ENCODE measurements around the gene DNAH12. TPM values are rescaled to one million over a fixed set of nuclear protein-coding genes. Genes with fewer than 3 reads are reported as not detected.

Gene DNAH12
- total and polyA plus RNA-seq, 10 of the 15 experiments (the other 5 are each of a cell fraction or from before 2014, with no cell fraction given): under 0.01 to 0.35 (median 0.08) TPM

DNA sequence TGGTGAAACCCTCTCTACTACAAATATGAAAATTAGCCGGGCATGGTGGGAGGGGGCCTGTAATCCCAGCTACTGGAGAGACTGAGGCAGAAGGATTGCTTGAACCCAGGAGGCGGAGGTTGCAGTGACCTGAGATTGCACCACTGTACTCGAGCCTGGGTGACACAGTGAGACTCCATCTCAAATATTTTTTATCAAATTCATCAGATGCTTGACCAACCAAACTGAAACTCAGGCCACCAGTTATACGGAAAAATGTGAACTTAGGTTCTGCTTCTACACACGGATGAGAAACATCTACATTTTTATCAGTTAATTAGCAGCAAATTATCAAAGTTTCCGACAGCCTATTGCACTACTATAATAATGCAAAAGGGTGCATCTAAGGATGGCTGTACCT, 48.2 kb upstream of the DNAH12 start:
- WGBS (ENCODE audit: insufficient coverage, insufficient replicate concordance, low lambda C conversion rate, missing lambda C conversion rate): 70% methylated on average over 6 of the region's 6 CpGs
- POLR2A ChIA-PET: interaction anchor here (0.9 to 1.5 kb wide), 2 partner anchors 35 to 79 kb away, joined by 3 to 4 read pairs; no protein-coding TSS in a partner anchor
- BruUV-seq (replicated peaks): no TSS peak

DNA sequence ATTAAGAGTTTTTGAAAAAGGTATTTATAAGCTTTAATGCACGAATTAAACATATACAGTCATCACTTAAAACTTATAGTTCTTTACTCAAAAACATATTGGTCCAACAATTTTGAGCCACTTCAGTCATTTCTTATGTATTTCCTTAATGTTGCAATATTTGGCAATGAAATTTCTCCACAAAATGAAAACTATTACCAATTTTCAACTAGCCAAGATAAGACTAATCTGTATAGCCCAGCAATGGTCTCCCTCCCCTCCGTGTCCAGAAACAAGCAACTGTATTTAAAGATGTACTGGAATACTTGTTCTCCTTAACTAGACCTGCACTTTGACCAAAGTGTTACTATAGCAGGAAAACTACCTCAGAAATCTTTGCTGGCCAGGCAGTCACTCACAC, 43.8 kb upstream of the DNAH12 start:
- no peak overlapping the region for H2AFZ ChIP-seq (ENCODE audit: control insufficient read depth, low read depth, low read length)
- FAIRE-seq (no peak), ATAC-seq (no peak), DNase-seq (ENCODE audit: low read depth, low spot score) (no peak)
- no peak overlapping the region for H3K4me3 ChIP-seq
- no peaks in the 10 kb centered on the region for H4K20me1 ChIP-seq (ENCODE audit: control insufficient read depth, insufficient read depth)
- H3K79me2 ChIP-seq (ENCODE audit: control insufficient read depth, insufficient read depth, low read length): peaks cover 74% of the 10 kb centered on the region
- H3K9ac ChIP-seq (ENCODE audit: control insufficient read depth, insufficient read depth, low read length): no peak overlapping the region
- in situ Hi-C loops (cut with MboI): no loop called here
- CTCF ChIA-PET: no interaction called here
- no peak overlapping the region for H3K27ac ChIP-seq (ENCODE audit: control insufficient read depth, insufficient read depth)
- 62% methylated on average over 2 of the region's 2 CpGs for WGBS (ENCODE audit: insufficient coverage, insufficient replicate concordance, low lambda C conversion rate, missing lambda C conversion rate)
- no peaks in the 10 kb centered on the region for H3K9me3 ChIP-seq (replicated peaks; ENCODE audit: control insufficient read depth, insufficient read depth, low read length)
- H3K36me3 ChIP-seq (ENCODE audit: control insufficient read depth in 2 of 2, insufficient read depth in 2 of 2, low read length in 1 of 2): peaks cover 0 to 7% of the 10 kb centered on the region in 2 experiments; a peak in 1 of 4 replicates
- RAD21 ChIA-PET (ENCODE audit: unreplicated experiment): interaction anchor here (1.1 kb wide), 1 partner anchor 103 kb away, joined by 3 read pairs; no protein-coding TSS in a partner anchor
- H3K4me2 ChIP-seq (ENCODE audit: control insufficient read depth, insufficient read depth): peak overlapping the region; percentile 30; the same call in 1 of the 2 replicates
- BruUV-seq (replicated peaks): no TSS peak
- SMC1A ChIA-PET (ENCODE audit: uncharacterized antibody, unreplicated experiment): interaction anchor here (1.5 to 1.8 kb wide), 2 partner anchors 11 to 84 kb away, joined by 4 to 5 read pairs; no protein-coding TSS in a partner anchor
- no peaks in the 10 kb centered on the region for H3K4me1 ChIP-seq (ENCODE audit: control insufficient read depth, insufficient read depth, low read length)
- intact Hi-C loops (cut with micrococcal nuclease; ENCODE audit: unreplicated experiment): no loop called here
- TF ChIP-seq EP300 (IDR thresholded peaks at IDR 0.05; ENCODE audit: borderline replicate concordance in 1 of 2, control insufficient read depth in 1 of 2, low read depth in 2 of 2, low read length in 2 of 2) (no peak), NFYB (IDR thresholded peaks at IDR 0.05; ENCODE audit: insufficient read depth, low read depth, low read length) (no peak)
- TF ChIP-seq, protein P1, sequence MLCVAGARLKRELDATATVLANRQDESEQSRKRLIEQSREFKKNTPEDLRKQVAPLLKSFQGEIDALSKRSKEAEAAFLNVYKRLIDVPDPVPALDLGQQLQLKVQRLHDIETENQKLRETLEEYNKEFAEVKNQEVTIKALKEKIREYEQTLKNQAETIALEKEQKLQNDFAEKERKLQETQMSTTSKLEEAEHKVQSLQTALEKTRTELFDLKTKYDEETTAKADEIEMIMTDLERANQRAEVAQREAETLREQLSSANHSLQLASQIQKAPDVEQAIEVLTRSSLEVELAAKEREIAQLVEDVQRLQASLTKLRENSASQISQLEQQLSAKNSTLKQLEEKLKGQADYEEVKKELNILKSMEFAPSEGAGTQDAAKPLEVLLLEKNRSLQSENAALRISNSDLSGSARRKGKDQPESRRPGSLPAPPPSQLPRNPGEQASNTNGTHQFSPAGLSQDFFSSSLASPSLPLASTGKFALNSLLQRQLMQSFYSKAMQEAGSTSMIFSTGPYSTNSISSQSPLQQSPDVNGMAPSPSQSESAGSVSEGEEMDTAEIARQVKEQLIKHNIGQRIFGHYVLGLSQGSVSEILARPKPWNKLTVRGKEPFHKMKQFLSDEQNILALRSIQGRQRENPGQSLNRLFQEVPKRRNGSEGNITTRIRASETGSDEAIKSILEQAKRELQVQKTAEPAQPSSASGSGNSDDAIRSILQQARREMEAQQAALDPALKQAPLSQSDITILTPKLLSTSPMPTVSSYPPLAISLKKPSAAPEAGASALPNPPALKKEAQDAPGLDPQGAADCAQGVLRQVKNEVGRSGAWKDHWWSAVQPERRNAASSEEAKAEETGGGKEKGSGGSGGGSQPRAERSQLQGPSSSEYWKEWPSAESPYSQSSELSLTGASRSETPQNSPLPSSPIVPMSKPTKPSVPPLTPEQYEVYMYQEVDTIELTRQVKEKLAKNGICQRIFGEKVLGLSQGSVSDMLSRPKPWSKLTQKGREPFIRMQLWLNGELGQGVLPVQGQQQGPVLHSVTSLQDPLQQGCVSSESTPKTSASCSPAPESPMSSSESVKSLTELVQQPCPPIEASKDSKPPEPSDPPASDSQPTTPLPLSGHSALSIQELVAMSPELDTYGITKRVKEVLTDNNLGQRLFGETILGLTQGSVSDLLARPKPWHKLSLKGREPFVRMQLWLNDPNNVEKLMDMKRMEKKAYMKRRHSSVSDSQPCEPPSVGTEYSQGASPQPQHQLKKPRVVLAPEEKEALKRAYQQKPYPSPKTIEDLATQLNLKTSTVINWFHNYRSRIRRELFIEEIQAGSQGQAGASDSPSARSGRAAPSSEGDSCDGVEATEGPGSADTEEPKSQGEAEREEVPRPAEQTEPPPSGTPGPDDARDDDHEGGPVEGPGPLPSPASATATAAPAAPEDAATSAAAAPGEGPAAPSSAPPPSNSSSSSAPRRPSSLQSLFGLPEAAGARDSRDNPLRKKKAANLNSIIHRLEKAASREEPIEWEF (IDR thresholded peaks at IDR 0.05; ENCODE audit: insufficient replicate concordance, low read depth, low read length): no peak
- H3K27me3 ChIP-seq (replicated peaks in 1 of 2; ENCODE audit: control insufficient read depth in 2 of 2, insufficient read depth in 2 of 2, low read length in 1 of 2): no peaks in the 10 kb centered on the region
- POLR2A ChIA-PET: no interaction called here

More for the DNA sequence above, 48.2 kb upstream of the DNAH12 start:
- H2AFZ ChIP-seq (ENCODE audit: control insufficient read depth, low read depth, low read length): no peak overlapping the region
- ChIA-PET CTCF (interaction anchor here (1.0 to 2.2 kb wide), 2 partner anchors 97 to 195 kb away, joined by 3 to 8 read pairs; no protein-coding TSS in a partner anchor), RAD21 (ENCODE audit: unreplicated experiment) (no interaction called here), SMC1A (ENCODE audit: uncharacterized antibody, unreplicated experiment) (interaction anchor here (1.7 kb wide), 1 partner anchor 20 kb away, joined by 5 read pairs; no protein-coding TSS in a partner anchor)
- no peak overlapping the region for H3K4me3 ChIP-seq
- FAIRE-seq (no peak), ATAC-seq (no peak), DNase-seq (ENCODE audit: low read depth, low spot score) (no peak)
- H4K20me1 ChIP-seq (ENCODE audit: control insufficient read depth, insufficient read depth): no peaks in the 10 kb centered on the region
- peaks cover 0 to 2% of the 10 kb centered on the region in 2 experiments; a peak in 1 of 4 replicates for H3K36me3 ChIP-seq (ENCODE audit: control insufficient read depth in 2 of 2, insufficient read depth in 2 of 2, low read length in 1 of 2)
- intact Hi-C loops (cut with micrococcal nuclease; ENCODE audit: unreplicated experiment) (no loop called here), in situ Hi-C loops (cut with MboI) (no loop called here)
- H3K79me2 ChIP-seq (ENCODE audit: control insufficient read depth, insufficient read depth, low read length): peaks cover 85% of the 10 kb centered on the region
- peak overlapping the region; percentile 47; the same call in 1 of the 2 replicates for H3K4me2 ChIP-seq (ENCODE audit: control insufficient read depth, insufficient read depth)
- H3K27me3 ChIP-seq (replicated peaks in 1 of 2; ENCODE audit: control insufficient read depth in 2 of 2, insufficient read depth in 2 of 2, low read length in 1 of 2): no peaks in the 10 kb centered on the region
- no peak for TF ChIP-seq POLR2A (IDR thresholded peaks at IDR 0.05; ENCODE audit: low read depth, low read length)
- TF ChIP-seq SRF (IDR thresholded peaks at IDR 0.05; ENCODE audit: low read depth in 2 of 2, low read length in 2 of 2): no peak
- no peaks in the 10 kb centered on the region; the same call in 1 of the 2 replicates for H3K4me1 ChIP-seq (ENCODE audit: control insufficient read depth, insufficient read depth, low read length)
- no peaks in the 10 kb centered on the region for H3K9me3 ChIP-seq (replicated peaks; ENCODE audit: control insufficient read depth, insufficient read depth, low read length)
- no peak overlapping the region for H3K27ac ChIP-seq (ENCODE audit: control insufficient read depth, insufficient read depth)
- no peak overlapping the region for H3K9ac ChIP-seq (ENCODE audit: control insufficient read depth, insufficient read depth, low read length)
